Thymus (tissue), 11 donors: ENCODE results near the gene NOC4L. TPM values are rescaled to one million over a fixed set of nuclear protein-coding genes. Genes with fewer than 3 reads are reported as not detected.

Experiments
- DNase-seq, 9 donors: peaks; one replicate each; pipeline ENCODE4 v3.0.0-alpha.2; 2013; ENCODE audit warnings: low spot score in 9 of 9, low read depth in 6 of 9, missing footprints in 1 of 9
- H3K27ac ChIP-seq, 2 donors: one replicate each; pipeline ENCODE4 v1.5.1; 2013; ENCODE audit warnings: control low read depth in 1 of 2, low read depth in 1 of 2, low read length in 1 of 2, mild to moderate bottlenecking in 1 of 2, moderate library complexity in 1 of 2
- H3K27me3 ChIP-seq, 2 donors: one replicate each; pipeline ENCODE4 v1.5.1; 2013; ENCODE audit warnings: low read length in 1 of 2; ENCODE audit not compliant: control insufficient read depth in 2 of 2, insufficient read depth in 1 of 2
- H3K36me3 ChIP-seq, 2 donors: one replicate each; pipeline ENCODE4 v1.5.1; 2013; ENCODE audit warnings: low read length in 1 of 2, mild to moderate bottlenecking in 1 of 2, moderate library complexity in 1 of 2; ENCODE audit not compliant: control insufficient read depth in 2 of 2, insufficient read depth in 2 of 2
- H3K4me1 ChIP-seq, 2 donors: one replicate each; pipeline ENCODE4 v1.5.1; 2013; ENCODE audit warnings: low read length in 2 of 2; ENCODE audit not compliant: control insufficient read depth in 2 of 2, insufficient read depth in 2 of 2
- H3K4me3 ChIP-seq, 2 donors: one replicate each; pipeline ENCODE4 v1.5.1; 2013; ENCODE audit warnings: low read length in 2 of 2, control low read depth in 1 of 2, mild to moderate bottlenecking in 1 of 2
- H3K9me3 ChIP-seq, 2 donors: one replicate each; pipeline ENCODE4 v1.5.1; 2013; ENCODE audit warnings: low read length in 1 of 2, mild to moderate bottlenecking in 1 of 2; ENCODE audit not compliant: control insufficient read depth in 2 of 2, insufficient read depth in 1 of 2
- WGBS: extraction: QIAGEN DNeasy Blood & Tissue Kit; methylation state at CpG from one replicate; pipeline ENCODE4 v1.1.7; 2013; 5-methylcytosine and 5-hydroxymethylcytosine counted together
- polyA plus RNA-seq: library from polyadenylated mRNA; stranded (reverse); fragments of 200-250 nt; gene quantifications from one replicate; pipeline ENCODE4 v1.2.3, GENCODE V29; 2013
- total RNA-seq: library from RNA; stranded (reverse); fragments of 120-200 nt; gene quantifications from one replicate; pipeline ENCODE4 v1.2.4, GENCODE V29; 2013
- donor health status: healthy.

Gene NOC4L
- total and polyA plus RNA-seq, 2 donors = 9.3 to 41.6 TPM

GRCh38 chr12:132201391-132202120 is 57.3 kb downstream of the NOC4L start:
- Histone ChIP-seq H3K27ac (no peak overlapping the region), H3K36me3 (no peaks in the 10 kb centered on the region), H3K4me1 (peaks cover 0 to 3% of the 10 kb centered on the region in 2 donors), H3K4me3 (no peak overlapping the region), H3K27me3 (peaks cover 23 to 45% of the 10 kb centered on the region in 2 donors), H3K9me3 (no peaks in the 10 kb centered on the region)
- DNase-seq = no peak
- 94% methylated on average over 23 of the region's 23 CpGs for WGBS

Other genes with a start within 250 kb of the NOC4L start
- 4.2 TPM for gene ULK1, start 249.8 kb upstream of the NOC4L start, total RNA-seq
- gene ULK1, start 249.8 kb upstream of the NOC4L start, polyA plus RNA-seq = 39.2 TPM
- gene PUS1, start 215.2 kb upstream of the NOC4L start, total RNA-seq = 9.5 TPM
- 30.0 TPM for gene PUS1, start 215.2 kb upstream of the NOC4L start, polyA plus RNA-seq
- gene EP400, start 194.5 kb upstream of the NOC4L start, total RNA-seq = 4.6 TPM
- 28.9 TPM for gene EP400, start 194.5 kb upstream of the NOC4L start, polyA plus RNA-seq
- 6.2 TPM for gene DDX51, start 138 bp upstream of the NOC4L start, total RNA-seq
- 35.3 TPM for gene DDX51, start 138 bp upstream of the NOC4L start, polyA plus RNA-seq
- gene GALNT9, start 185.1 kb downstream of the NOC4L start, total RNA-seq = 1.5 TPM
- 0.91 TPM for gene GALNT9, start 185.1 kb downstream of the NOC4L start, polyA plus RNA-seq